Measurements from ENCODE around the gene ZFP36.
"Not testable (repeated sequence)": the region's sequence is repeated elsewhere in the genome, so short reads cannot be mapped to it uniquely, and the experiment has no call there.

ZFP36 gene, protein sequence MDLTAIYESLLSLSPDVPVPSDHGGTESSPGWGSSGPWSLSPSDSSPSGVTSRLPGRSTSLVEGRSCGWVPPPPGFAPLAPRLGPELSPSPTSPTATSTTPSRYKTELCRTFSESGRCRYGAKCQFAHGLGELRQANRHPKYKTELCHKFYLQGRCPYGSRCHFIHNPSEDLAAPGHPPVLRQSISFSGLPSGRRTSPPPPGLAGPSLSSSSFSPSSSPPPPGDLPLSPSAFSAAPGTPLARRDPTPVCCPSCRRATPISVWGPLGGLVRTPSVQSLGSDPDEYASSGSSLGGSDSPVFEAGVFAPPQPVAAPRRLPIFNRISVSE

DNA sequence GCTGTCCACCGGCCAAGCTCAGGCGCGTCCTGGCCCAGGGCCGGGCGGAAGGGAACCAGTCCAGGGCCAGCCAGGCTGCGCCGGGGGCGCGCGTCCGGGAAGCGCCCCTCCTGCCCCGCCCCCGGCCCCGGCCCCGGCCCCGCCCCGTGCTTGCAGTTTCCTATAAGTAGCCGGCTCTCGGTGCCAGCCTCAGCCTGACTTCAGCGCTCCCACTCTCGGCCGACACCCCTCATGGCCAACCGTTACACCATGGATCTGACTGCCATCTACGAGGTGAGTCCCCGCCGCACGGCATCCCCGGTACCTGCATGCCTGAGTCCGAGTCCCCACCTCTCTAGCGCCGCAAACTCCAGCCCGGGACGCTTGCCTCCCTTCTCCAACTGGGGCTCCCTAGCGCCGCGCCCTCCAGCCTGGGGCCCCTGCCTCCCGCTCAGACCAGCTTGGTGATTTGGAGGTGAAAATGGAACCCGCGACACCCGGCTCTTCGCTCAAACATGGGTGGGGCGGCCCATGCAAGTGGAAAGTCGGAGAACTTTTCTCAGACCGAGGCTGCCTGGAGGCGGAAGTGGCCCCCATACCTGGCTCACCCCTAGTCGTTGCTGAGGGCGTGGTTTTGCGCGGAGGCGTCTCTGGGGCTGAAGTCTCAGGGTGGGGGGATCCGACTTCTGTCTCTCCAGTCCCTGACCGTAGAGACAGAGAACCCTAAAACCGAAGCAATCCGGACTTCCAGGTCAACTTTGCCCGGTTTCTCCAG, at the start of gene ZFP36:
TSS of gene ZFP36 (plus strand) at position 192 of the 754 bp plus-strand sequence. CDS start at position 250, 58 bp downstream.
- DNase-seq (ENCODE audit: low read depth) = peak; percentile 83

DNA sequence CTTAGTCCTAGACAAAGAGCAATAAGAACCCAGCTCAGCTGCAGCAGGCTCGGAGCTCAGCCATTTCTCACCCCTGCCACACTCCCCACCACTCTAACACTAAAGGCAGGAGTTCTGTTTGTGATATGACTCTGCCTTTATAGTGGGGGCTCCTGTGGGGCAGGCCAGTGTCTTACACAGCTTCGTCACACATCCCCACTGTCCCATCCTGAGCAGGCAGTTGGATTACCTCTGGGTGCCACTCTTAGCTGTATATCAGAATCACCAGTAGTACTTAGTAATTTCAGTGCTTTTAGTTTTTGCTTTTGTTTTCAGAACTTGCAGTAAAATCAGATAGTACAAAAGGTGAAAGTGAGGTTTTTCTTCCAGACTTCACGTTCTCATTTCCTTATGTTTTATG, 47.6 kb upstream of the ZFP36 start:
- no peak for DNase-seq (ENCODE audit: low read depth)

DNA sequence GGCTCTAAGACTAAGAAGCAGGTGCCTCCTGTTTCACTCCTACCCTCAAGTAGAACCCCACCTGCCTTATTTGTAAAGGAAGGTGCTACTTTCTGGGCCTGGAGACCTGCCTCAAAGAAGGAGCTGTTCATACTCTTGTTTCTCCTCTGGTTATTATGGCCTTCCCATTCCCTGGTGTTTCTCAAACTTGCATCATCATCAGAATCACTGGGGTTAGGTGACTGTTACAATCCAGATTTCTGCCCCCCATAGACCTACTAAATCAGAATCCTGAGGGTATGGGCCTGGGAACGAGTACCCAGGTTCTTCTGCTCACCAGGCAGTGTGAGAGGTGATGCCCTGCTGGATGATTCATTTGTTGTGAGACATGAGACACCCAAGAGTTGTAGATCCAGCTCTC, 46.0 kb upstream of the ZFP36 start:
- no peak for DNase-seq (ENCODE audit: low read depth)

DNA sequence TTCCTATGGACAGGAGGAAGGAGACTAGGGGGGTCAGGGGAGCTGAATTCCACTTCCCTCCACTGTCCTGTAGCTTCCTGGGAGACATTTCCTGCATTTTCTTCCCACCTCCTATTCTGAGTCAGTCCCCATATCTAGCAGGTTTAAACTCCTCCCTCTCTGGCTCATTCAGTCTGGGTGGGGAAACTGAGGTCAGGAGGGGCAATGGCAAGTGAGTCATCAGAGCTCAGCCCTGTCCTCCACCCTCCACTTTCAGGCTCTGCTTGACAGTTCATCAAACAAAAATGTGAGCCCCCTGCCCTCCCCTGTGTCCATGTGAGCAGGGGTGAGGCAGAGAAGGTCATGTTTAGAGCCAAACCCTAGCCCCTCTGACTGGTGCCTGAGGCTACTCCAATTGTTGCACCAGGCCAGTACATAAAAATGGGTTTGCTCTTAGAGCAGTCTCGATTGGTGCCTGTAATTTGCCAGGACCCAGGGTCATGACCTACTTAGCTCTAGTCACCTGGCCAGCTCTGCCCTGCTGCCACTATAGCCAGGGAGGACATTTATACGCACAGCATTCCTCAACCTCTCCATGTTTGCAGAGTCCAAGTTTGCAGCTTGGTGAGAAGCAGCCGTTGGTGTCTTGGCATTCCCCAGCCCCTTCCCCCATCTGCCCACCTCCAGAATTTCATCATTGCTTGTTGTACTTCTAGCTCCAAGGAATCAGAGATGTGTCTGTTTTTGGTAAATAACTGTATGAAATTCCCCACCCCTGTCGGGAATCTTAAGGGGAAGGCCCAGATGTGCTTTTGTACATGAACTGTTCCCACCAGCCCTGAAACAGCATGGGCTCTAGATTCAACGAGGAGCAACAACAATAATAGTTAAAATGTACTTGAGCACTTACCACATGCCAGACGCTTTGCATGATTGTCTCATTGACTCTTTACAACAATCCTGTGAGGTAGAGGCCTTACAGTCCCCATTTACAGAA, 43.7 kb upstream of the ZFP36 start:
- DNase-seq (ENCODE audit: low read depth) = no peak

DNA sequence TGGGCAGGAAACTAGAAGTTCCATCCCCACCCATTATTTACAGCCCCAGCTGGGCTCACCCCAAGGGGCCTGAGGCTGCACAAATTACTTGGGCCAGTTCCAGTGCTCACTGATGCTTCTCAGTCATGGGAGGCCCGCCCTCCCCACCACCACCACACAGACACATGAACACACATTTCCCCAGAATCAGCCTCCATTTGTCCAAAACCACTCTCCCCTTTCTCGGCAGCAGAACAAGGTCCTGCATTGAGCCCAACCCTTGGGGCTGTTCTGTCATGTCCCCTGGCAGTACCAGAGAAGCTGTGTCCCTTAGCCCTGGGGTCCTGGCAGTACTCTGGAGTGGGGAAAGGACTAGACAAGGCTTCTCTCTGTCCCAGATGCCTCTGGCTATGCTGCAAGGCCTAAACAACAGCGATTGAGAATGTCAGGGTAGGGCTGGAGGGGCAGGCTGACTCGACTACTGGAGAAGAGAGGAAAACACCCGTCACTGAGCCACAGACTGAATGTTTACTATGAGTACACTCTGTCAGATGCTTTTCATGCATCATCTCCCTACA, 42.7 kb upstream of the ZFP36 start:
- DNase-seq (ENCODE audit: low read depth) = no peak

DNA sequence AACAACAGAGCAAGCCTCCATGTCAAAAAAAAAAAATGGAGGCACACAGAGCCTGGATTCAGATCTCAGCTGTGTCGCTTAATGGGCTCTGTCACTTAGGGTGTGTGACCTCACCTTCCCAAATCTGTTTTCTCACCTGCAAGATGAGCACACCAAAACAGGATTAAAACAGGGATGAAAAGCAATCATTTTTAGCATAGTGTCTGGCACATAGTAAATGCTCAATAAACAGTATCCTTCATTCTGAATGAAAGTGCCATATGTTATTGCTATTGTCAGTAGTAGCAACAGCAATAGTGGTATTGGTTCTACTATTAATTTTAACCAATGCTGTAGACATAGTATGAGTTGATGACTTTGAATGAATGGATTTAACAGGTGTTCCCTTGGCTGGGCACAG, 41.1 kb upstream of the ZFP36 start:
- no peak for DNase-seq (ENCODE audit: low read depth)

DNA sequence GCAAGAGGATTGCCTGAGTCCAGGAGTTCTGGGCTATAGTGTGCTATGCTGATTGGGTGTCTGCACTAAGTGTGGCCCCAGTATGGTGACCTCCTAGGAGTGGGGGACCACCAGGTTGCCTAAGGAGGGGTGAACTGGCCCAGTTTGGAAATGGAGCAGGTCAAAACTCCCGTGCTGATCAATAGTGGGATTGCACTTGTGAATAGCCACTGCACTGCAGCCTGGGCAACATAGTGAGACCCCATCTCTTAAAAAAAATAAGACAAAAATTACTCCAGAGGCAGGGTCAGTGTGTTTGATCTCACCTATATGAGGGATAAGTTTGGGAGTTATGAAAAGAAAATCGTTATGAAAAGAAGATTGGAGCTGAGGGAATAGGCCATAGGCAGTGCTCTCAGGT, 37.4 kb upstream of the ZFP36 start:
- no peak for DNase-seq (ENCODE audit: low read depth)

DNA sequence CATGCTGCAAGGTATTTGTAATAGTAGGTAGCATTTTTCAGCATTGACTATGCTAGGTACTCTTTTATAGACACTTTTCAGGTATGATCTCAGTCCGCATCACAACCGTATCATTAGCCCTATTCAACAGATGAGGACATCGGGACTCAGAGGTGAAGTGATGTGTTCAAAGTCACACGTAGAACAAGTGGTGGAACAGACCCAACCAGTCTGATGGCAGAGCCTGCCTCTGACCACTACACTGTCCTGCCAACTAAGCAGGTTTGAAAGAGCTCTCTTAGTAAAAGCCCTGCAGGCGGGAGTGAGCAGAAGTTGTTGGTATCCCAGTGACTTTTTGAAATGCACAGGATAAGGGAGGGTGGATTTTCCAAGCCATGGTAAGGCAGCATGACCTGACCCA, 35.9 kb upstream of the ZFP36 start:
- no peak for DNase-seq (ENCODE audit: low read depth)

DNA sequence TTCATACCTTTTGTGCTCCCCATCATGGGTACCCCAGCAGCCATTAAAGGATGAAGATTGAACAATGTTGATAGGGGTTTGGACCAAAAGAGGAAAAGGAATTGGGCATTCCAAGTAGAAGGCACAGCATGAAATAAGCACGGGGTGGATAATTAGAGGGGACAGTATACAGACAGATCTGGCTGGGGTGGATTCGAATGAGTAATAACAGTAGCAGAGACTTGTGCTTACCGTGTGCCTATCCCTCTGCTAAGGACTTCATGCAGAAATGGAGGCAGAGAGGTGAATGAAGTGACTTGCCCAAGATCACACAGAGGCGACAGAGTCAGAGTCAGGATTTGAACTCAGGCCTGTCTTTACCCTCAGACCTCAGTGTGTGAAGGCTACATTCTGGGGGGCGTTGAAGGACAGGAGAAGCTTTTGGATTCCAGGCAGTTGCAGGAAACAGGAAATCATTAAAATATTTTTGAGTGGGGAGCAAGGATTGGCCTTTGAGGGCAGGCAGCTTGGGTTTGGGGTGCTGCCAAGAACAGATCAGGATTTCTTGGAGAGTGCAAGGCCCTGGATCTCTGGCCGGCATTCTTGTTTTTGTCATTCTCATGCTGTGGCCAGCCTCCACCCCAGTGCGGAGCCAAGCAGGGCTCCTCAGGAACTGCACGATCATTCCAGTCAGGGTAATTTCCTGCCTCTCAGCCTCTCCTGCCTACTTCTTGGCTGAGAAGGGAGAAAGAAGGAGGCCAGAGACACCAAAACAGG, 34.4 kb upstream of the ZFP36 start:
- no peak for DNase-seq (ENCODE audit: low read depth)

DNA sequence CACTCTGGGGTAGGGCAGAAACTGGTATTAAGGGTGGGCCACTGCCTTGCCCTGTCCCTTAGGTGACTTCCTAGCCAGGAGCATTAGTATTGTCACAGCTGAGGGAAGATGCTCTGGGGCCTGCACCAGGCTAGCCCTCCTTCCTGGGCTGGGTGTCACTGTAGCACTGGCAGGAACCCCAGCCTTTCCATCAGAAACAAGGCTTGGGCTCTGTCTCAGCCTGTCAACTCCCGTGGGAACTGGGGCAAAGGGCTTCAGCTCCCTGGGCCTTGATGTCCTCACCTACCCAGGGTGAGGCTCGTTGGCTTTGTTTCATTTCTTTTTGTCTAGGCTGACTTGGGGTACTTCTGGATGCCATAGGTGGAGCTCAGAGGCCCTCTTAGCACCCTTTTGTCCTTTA, 33.7 kb upstream of the ZFP36 start:
- DNase-seq (ENCODE audit: low read depth) = no peak

DNA sequence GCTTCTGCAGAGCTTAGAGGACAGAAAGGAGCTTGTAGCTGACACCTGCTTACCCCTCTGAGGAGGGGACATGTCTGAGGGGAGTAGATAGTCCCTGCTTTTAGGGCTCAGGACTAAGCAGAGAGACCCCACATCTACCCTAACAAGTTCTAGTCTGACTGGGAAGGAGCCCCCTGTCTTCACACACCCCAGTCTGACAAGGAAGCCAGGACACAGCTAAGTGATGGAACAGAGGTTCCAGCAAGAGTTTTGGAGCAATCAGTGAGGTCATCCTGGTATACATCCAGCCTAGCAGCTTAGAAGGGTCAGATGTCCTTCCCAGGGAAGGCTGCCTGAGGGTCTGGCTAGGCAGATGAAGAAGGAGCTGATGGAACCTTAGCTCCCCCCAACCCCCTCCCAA, 30.7 kb upstream of the ZFP36 start:
- no peak for DNase-seq (ENCODE audit: low read depth)

DNA sequence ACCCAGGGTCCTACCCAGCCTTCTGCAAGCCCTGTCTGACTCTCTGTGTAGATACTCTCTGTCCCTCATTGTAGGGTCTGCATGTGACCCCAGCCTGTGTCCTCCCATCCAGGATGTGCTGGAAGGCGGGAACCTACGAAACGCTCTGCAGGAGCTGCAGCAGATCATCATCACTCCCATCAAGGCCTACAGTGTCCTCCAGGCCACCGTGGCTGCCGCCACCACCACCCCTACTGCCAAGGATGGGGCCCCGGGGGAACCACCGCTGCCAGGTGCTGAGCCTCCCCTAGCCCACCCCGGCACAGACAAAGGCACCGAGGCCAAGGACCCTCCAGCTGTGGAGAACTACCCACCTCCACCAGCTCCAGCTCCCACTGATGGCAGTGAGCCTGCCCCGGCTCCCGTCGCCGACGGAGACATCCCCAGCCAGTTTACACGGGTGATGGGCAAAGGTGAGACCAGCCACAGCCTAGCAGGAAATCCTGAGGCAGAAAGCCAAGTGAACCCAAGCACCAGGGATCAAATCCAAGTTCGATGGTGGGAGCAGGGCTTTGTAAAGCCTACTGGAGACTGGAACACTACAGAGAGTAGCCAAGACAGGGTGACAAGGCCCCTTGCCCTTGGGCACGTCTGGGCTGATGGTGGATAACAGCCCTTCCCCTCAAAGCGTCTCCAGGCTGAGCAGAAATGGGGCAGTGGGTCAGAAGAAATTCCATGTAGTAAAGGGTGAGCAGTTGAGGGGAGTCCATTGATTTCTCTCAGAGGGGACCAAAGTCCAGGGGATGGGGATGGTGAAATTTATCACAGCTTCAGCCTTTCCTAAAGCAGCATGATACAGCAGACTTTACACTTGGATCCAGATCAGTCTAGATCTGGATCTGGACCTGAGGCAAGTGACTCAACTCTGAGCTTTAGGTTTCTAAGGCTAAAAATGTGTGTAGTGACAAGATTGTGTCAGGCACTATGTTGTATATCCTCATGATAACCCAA, 29.0 kb upstream of the ZFP36 start:
- DNase-seq (ENCODE audit: low read depth) = no peak

DNA sequence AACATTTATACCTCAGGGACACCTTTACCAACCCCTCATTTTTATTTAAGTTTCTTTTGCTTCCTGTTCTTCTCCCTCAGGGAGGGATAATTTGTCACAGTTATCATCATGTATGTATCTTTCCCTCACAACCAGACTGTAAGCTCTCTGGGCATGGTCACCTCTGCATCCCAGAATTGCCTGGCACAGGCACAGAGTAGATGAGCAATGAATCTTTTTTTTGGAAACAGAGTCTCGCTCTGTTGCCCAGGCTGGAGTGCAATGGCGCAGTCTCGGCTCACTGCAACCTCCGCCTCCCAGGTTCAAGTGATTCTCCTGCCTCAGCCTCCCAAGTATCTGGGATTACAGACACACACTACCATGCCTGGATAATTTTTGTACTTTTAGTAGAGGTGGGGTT, 27.3 kb upstream of the ZFP36 start:
- not testable (repeated sequence) for DNase-seq (ENCODE audit: low read depth)

DNA sequence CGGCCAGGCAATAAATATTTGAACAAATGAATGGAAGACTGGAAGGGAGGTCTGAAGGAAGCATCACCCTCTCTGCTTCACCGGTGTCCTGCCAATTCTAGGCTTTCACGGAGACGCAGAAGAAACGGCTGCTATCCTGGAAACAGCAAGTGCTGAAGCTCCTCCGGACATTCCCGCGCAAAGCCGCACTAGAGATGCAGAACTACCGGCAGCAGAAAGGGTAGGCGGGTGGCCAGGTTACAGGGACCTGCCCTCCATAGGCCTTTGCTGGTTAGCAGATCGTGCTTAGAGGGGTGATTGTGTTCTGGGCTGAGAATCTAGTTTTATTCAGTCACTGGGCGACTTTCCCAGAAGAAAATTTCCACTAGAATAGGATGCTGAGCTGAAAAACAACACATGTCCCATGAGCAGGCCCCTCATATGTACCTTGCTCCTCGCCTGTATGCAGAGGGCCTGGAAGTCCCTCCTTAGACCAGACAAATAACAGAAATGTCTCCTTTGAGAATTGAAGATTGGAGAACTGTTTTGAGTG, 26.7 kb upstream of the ZFP36 start:
- DNase-seq (ENCODE audit: low read depth) = no peak

DNA sequence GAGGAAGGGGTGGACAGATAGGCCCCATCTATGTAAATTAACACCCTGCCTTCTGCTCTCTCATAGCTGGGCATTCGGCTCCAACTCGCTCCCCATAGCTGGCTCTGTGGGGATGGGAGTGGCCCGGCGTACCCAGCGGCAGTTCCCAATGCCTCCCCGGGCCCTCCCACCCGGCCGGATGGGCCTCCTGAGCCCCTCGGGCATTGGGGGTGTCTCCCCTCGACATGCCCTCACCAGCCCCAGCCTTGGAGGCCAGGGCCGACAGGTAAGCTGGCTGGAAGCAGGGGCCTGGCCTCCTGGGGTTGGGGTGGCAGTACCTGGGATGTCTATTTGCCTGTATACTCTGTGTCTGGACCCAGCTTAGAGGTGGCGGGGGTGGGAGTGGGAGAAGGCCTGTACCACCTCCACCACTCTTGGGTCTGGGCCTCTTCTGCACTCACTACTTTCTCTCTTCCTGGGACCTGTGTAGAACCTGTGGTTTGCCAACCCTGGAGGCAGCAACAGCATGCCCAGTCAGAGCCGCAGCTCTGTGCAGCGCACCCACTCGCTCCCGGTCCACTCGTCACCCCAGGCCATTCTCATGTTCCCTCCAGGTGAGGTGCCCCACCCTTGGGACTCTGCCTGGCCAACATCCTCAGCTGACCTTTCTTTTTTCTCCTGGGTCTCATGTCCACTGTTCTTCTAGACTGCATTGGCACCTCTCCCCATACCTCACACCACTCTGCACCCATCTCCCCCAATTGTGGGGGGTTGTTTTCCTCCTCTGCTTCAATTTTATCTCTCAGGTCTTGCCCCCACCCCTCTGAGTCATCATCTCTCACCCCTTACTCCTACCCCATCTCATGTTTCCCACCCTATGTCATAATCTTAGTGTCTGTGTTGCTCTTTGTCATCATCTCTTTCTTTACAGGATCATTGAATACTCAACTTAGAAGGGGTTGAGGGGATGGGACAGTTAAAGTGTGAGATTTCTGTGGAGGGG, 25.8 kb upstream of the ZFP36 start:
- DNase-seq (ENCODE audit: low read depth) = no peak

DNA sequence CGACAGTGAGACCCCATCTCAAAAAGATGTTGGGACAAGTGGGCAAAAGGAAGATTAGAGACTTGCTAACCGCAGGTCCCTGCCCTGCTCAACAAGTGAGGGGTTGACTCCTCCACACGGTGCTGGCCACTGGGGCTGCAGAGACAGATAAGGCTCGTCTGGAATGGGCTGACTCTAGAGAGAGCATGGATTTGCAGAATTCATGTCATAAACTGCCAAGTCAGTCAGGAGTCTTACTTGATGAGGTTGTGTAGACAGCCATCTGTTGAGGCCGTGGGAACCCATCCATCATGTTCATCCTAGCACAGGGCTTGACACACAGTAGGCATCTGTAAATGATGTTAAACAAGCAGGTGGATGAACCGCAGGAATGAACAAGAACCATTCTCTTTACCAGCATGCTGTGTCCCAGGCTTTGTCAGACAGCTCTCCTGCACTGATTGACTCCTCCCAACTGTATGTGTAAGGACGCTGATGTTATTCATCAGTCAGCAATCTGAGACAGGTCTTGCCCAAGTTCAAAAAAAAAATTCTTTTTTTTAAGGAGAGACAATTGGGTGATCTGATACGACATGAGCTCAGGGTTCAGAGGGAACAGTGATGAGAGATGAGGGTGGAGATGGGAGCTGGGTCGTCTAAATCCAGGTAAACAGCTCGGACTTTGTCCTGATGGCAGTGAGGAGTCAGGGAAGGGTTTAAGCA, 24.6 kb upstream of the ZFP36 start:
- no peak for DNase-seq (ENCODE audit: low read depth)

DNA sequence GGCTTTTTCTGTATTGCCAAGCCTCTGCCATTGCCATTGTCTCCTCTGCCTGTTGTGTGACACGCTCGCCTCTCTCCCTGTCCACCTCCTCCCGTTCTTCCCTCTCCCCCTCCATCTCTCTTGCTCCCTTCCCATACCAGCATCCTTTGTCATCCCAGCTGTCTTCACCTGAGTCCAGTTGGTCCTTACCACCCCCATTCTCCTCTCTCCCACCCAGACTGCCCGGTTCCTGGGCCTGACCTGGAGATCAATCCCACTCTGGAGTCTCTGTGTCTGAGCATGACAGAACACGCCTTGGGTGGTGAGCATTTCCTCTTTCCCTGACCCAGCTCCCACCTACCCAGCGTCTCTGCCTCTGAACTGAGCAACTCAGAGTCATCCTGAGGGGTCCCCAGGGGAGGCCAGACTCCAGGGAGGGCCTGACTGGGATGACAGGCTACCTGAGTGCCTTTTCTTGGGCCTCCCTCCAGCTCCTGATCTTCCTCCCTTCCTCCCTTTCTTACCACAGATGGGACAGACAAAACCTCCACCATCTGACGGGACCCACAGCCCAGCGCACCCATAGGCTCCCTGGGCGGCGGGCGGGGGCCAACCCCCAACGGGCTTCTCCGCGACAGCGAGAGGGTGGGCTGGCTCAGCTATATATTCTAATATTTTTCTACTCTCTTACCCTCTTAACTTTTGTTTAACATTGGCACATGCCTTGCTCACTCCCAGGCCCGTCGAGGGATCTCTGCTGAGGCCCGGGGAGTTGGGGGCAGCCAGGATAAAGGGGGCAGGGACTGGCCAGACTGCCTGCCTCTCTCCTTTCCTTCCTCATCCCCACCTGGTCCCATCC, 23.4 kb upstream of the ZFP36 start:
- no peak for DNase-seq (ENCODE audit: low read depth)
